Measurements from ENCODE around the gene DUS1L.

The DUS1L gene

DNA sequence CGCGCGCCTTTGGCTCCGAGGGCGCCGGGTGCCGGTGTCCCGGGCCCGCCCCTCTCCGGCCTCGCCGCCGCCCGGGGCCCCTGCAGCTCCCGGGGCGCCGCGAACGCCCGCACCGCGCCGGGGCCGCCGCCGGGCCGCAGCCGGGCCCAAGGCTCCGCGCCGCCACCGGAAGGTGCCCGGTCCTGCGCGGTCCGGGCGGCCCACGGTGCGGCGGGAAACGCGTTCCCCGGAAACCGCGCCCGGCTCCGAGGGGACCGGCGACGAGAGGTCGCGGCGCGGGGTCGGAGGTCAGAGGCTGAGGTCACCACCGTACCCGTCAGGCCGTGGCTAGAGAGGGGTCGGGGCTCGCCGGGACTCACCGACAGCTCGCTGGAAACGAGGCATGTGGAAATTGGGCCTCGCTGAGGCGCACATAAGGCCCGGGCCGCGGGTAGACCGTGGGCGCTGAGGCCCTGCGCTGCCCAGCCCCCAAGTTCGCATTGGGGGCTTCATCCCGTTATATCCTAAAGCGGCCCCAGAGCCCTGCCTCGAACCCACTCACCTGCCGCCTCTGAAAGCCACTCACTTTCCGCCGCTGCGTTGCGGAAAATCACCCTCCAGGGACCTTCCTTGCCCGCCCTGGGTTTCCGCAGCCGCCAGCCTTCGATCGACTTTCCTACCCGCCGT is at the start of gene DUS1L:
Gene DUS1L (minus strand): TSS at position 167 of the 666 bp plus-strand sequence. CDS start 745 bp downstream, outside the sequence.
- peak; percentile 82 for ATAC-seq
- peak; percentile 84 for DNase-seq

DNA sequence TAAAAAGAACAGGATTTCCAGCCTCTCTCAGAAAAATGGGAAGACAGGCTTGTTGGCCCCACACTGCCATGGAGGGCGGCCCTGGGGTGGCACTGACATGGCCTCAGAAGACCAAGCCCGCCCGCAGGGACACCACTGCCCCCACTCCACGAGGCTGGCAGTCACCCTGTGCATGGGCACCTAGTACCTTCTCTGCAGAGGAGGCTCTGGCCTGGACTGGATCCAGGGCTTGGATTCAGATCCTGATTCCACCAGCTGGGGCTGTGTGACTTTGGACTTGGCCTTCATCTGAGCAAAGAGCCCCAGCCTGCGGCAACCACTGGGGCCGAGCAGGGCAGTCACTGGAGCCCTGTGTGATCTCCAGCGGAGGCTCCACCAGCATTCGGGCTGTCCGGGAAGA is 49.3 kb upstream of the DUS1L start:
- no peak for ATAC-seq

DNA sequence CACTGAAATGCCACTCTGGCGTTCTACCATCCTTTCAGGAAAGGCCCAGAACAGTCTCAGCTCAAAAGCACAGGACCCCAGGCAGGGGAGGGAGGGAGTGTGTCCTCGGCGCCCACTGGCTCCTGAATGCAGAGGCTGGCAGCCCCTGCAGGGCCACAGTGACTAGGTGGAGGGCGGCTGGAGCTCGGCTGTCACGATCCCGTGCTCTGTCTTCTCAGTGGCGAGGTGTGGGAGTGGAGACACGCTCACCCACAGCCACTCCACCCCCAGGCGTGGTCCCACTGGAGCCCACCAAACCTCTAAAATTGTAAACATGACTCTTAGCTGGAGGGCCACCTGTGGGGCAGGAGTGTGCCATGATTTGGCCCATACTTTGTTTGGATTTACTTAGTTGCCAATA is 48.8 kb upstream of the DUS1L start:
- no peak for DNase-seq
- ATAC-seq = no peak

More for the DNA sequence above, 49.3 kb upstream of the DUS1L start:
- DNase-seq = no peak

DNA sequence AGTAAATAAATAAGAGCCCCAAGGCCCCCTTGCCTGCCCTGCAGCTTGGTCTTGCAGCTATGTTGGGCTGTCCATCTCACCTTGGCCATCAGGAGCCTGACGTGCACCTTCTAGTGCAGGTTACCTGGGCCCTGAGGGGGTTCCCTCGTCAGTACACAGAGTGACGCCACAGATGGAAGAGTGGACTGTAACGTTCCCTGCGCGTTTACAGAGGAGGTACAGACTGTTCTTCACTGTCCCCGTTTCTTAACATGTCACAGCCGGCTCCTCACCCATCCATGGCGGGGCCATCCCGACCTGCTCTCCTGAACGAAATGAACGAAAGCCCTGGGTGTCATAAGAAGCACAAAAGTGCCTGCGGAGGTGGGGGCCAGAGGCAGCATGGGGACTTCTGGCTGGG is 48.3 kb upstream of the DUS1L start:
- no peak for ATAC-seq
- no peak for DNase-seq

DNA sequence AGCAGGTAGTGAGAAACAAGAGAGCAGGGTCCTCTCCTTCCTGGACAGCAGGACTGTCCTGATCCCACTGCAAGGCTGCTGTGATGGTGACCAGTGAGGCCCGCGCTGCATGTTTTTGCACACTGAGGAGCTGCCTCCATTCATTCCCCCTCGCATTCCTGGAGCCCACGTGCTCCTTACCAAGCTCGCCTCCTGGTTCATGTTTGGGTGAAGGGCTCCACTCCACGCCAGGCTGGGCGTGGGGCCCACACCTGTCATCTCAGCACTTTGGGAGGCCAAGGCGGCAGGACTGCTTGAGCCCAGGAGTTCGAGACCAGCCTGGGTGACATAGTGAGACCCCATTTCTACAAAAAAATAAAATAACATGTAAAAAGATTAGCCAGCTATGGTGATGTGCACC is 47.8 kb upstream of the DUS1L start:
- ATAC-seq = no peak

DNA sequence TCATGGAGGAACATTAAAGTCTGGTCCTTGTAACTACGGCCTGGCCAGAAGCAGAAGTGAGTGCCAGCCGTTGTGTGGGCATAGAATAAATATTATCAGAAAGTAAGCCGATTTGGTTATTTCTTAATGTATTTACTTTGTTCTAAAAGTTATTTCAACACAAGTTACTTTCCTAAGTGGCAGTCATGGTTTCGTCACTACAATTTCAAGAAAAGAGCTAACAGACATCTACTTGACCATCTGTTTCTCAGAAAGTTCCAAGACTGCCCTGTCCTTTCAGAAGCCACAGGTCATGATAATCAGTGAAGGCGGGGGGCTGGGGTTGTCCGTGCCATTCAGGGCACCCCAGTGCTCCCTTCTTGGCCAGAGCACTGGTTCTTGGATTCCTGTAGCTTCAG is 47.3 kb upstream of the DUS1L start:
- ATAC-seq (no peak), DNase-seq (no peak)

More for the DNA sequence above, 47.8 kb upstream of the DUS1L start:
- DNase-seq = no peak

DNA sequence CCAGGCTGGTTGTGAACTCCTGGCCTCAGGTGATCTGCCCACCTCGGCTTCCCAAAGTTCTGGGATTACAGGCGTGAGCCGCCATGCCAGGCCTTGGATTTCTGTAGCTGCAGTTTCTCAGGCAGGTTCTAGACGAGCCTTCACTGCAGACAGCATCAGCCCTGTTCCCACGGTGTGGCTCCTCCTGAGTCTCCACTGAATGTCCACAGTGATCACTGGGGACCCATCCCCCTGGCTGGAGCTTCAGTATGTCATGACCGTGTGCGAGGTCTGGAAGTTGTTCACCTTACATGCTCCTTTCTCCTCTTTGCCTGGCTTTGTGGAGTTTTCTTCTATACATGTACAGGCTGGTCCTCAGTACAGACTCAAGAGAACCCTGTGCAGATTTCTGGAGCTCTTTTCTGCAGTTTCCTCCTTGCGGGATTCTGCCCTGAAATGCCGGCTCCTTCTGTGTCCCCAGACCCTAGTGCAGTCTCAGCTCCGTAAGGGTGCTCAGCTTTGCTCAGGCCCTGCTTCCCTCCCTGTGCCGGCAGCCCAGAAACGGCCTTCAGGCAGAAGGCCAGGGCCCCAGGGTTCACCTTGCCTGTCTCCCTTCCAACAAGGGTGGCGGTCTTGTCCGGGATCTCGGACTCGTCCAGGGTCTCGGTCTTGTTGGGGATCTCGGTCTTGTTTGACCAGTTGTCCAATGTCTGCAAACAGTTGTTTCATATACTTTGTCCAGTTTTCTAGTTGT is 46.7 kb upstream of the DUS1L start:
- DNase-seq (no peak), ATAC-seq (no peak)

DNA sequence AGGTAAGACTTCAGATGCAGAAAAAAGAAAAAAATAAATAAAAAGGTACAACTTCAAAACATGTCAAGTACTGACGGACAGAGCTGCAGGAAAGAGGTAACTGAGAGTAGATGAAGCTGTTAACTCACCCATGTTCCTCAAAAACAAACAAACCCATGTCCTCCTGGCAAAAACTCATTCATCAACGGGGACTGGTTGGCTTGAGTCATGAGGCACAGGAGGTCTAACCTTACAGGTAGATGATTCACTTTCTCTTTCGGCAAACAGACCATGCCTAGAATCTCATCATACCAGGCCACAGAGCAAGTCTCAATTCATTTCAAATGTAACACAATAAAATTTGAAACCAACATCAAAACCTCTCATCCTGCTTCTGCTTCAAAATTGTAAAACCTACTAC is 44.7 kb upstream of the DUS1L start:
- no peak for DNase-seq
- peak; percentile 42 for ATAC-seq

DNA sequence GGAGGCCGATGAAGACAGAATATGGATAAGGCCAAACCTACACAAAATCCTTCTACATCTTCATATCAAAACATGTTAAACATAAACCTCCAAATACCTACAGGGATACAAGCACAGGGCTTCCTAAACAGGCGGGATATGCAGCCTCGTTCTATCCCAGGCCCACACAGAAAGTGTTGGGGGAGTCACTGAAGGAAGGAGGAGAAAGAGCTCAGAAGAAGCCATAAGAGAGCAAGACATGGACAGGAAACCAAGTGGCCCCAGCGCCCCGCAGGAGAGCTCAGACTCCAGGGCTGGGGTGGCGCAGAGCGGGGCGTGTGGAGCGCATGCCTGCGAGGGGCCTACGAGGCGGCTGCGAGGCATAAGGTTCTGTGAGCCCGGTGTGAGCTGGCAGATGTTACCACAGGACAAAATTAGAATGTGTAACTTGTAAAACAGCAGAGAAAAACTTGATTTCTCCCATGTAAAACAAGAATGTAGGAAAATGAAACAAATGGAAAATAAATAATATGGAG is 43.4 kb upstream of the DUS1L start:
- ATAC-seq = no peak

DNA sequence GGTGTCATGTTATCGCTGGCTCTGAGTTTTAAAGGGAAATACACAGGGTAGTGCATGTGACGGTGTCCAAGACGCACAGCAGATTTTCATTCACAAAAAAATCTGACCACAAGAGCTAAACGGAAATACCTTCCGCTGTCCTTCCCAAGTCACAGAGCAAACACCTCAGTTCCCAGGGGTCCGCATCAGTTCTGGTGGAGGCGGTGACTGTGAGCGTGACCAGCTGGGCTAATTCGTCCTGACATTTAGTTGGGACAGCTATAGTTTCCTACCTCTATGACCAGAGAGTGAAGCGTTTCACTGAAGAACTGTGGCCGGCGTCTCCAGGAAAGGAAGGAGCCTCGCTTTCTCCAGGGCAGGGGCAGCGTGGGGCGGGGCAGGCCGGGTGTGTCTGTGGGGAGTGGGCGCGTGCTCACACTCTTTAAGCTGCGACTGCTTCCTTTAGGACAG is 42.9 kb upstream of the DUS1L start:
- ATAC-seq = no peak
- no peak for DNase-seq

More for the DNA sequence above, 43.4 kb upstream of the DUS1L start:
- no peak for DNase-seq

DNA sequence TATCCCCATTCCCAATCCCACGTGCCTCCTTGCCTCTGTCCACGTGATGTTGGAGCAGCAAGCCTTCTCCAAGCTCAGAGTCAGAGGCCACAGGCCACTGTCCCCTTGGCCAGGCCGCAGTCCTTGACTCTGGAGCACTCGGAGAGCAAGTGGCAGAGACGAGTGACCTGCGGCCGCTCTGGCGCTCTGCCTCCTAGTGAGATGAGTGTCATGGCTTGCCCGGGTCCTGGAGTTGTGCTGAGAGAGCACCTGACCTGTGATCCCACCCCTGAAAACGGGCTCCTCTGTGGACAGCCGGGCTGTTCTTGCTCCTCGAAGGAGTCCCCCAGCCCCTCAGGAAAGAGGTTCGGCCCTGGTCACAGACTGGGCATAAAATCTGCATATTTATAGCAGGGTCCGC is 42.4 kb upstream of the DUS1L start:
- DNase-seq (no peak), ATAC-seq (no peak)

DNA sequence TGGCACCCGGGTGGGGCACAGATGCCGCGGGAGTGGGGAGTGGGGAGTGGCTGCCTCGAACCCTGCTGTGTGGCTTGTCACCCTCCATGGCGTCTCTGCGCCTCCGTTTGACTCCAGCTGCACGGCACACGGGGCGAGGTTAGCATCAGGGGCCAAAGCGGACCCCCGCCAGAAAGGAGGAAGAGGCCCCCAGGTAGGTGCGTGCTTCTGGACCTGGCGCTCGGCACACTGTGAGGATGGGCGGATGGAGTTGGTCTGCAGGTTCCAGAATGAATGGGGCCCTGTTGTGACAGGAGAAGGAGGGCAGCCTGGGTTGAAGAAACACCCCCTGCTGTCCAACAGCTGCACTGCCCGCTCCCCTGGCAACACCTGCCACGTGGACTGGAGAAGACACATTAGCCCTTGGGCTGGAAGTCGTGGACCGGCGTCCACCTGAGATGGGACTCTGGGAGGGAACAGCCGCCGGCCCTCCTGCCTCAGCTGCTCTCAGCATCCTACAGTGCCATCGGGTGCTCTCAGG is 41.8 kb upstream of the DUS1L start:
- DNase-seq (no peak), ATAC-seq (no peak)

DNA sequence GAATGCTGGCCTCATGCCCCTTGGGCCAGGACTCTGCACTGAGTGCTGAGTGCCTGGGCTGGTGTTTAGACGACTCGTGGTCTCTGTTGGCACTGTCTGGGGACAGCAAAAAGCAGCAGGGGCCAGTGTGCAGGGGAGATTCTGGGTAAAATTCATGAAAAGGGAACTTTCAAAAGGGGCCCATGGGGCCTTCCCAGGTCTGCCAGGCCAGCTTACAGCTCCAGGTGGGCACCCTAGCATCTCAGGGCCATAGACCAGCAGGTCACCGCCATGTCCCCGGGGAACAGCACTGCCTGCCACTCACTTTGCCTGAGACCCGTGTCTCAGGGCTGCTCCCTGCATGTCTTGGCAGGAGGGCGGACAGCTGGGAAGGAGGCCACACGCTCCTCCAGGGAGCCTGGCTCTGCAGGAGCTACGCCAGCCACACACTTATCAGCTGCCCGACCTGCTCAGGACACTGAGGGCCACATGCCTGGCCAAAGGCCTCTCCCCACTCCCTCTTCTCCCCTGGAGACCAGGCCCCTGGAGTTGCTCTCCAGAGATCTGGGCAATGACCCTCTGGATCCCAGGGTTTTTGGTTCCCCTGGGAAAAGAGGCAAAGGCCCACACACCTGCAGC is 41.2 kb upstream of the DUS1L start:
- no peak for DNase-seq
- ATAC-seq = no peak

DNA sequence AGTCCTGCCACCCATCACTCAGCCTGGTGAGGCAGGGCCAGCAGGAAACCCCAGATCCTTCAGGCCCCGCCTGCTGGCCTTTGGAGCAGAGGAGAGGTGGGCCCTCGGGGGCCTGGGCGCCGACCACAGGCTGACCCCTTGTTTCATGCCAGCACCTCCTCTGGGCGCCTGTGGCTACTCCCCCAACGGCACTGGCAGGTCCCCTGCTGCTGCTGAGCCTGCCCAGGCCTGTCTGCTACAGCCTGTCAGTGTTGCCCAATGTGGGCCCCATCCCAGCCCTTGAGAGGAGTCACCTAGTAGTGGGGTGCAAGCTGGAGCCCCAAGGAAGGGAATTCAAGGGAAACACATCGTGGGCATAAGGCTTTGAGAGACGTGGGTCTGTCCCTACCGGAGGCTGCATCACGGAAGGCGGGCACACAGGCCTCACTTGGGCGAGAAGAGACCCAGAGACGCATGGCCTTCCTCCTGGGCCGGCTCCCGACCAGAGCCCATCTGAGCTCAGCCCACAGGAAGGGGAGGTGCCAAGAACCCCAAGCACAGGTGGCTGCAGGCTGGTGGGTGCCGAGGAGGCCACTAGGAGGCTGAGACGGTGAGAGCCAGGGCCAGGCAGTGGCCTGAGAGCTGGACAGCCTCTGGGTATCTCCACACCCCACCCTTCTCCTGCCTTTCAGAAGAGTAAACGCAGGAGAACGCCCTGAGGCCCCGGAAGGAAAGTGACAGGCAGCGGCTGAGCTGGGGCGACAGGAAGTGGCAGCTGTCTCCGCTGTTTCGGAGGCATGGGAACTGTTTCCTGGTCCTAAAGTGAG is 40.5 kb upstream of the DUS1L start:
- ATAC-seq (peak; percentile 89), DNase-seq (peak; percentile 74)

DNA sequence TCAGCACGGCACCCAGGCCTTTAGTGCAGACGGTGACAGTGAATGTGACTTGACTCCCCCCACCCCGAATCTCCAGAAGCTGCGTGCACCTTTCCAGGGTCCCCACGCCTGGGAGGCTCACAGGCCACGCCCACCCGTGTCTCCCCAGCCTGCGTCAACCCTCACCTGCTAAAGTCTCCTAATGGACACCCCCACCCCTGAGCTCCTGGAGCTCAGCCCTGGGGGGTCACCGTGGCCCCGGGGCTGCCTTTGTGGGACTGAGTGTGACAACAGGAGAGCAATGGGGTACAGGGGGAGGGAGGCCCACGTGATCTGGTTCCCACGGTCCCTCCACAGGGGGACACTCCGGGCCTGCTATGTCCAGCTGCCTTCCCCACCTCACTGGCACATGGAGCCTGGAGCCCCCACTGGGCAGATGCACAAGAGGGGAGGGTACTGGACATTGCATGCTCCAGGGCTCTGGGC is 39.8 kb upstream of the DUS1L start:
- ATAC-seq (no peak), DNase-seq (no peak)

DNA sequence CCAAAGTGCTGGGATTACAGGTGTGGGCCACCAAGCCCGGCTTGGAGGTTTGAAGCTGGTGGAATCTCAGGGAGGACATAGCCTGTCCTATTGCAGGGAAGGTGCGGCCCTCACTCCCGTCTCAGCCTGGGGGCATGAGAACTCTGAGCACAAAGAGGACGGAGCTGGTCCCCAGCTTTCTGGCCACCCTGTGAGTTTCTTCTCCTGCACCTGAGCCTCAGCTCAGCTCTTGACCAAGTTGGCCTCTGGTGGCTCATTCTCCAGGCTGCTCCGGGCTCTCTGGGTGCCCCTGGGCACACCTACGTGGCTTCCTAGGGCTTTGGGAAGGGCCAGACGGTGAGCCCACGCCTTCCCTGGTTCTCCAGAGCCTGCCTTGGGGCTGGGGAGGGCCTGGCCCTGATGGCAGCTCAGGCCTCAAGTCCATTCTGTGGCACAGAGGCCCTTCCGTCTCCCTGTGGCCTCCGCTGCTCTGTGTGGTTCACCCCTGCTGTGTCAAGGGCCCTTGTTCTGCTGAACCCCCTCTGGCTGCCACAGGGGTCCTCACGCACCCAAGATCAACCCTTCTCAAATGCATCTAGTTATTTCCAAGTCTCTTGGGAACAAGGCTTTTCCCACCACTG is 39.3 kb upstream of the DUS1L start:
- no peak for DNase-seq
- no peak for ATAC-seq

DNA sequence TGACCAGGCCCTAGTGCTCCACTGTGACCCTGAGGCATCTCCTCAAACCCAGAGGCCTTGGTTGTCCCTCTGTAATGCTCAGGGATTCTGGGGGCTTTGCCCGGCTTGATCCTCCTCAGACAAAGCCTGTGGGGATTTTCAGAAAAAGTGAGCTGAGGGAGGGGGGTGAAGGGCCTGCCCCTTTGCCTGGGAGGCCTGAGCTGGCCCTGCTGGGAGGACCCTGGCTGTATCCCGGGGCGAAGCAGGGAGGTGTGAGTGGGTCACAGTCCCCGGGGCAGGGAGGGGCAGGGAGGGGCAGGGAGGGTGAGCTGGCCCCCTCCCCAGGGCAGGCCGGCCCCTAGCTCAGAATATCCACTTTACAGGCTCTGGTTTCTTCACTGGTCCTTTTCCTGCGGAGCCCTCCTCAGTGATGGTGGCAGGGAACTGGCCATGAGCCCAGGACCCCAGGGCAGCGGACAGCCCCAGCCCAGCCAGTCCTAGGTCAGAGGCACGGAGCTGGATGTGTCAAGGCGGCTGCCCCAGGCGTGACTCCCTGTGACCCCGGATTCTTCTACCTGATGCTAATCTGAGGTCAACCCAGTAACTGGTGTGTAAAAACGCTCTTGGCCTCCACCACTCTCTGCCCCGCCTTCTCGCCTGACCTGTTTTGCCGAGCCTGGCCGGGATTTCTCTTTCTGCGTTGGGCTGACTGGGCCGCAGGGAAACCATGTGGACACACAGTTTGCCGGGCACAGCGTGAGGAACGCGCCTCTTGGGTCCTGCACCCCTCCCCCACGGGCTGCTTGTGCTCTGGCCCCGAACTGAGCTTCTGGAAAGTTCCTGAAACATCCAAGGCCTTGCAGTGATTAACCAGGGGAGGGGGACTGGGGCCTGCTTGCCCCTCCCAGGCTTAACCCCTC is 38.2 kb upstream of the DUS1L start:
- no peak for ATAC-seq
- no peak for DNase-seq

DNA sequence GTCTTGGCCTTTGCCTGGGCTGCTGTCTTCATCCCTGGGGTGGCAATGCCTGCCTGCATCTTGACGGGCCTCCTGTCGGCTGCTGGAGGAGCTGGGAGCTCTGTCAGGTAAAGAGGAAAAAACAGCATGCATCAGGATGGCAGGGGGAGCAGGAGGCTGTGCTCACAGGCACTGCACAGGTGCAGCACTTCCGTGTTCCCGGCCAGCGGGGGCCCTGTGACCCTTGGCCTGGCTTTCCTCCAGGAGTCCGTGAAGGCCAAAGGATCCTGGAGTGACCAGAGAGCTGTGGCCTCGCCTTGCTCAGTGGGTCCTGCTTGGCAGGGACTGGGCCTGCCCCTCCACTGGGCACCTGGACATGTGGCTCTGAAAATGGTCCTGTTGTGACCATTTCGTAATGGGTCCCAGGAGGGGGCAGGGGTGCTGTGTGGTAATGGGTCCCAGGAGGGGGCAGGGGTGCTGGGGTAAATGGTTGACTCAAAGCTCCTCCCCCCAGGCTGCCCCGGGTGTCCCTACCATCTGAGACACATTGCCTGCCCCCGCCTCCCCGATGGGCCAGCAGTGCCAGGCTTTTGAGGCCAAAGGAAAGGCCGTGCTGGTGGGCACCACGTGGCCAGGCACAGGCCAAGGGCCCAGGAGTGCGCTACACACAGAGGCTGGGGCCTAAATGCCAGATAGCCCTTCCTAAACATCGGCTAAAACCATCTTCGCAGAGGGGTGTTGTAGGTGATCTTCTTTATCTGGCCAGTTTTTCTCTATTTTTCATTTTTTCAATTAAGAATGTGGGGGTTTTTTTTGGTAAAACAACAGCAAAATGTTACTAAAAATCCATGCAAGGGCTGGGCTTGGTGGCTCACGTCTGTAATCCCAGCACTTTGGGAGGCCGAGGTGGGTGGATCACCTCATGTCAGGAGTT is 36.4 kb upstream of the DUS1L start:
- no peak for DNase-seq
- ATAC-seq = no peak

DNA sequence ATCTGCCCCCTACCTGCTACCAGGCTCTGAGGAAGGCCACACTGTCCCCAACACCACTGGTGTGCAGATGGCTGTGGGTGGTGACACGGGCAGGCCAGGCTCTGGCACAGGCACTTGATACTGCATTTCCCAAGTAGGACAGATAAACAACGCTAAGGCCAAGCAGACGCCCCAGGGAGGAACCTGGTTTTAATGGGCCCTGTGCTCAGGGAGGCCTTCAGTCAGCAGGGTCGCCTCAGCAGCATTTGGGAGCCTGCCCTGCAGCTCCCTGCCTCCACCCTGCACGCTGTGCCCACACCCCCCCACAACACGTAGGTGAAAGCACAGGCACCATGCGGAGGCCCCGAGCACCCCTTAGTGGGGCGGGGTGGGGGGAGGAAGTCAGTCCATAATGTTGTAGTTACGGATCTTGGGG is 35.7 kb upstream of the DUS1L start:
- ATAC-seq = no peak
- no peak for DNase-seq
